K562 (cell line): ENCODE measurements around the gene C9.

Experiments used
- CBX1 ChIP-seq: sonication (generic); IDR thresholded peaks from 2 replicates; pipeline ENCODE4 v1.6.1; 2016; ENCODE audit warnings: antibody characterized with exemption, low read depth, mild to moderate bottlenecking
- ELF4 ChIP-seq: fragments of 450-650 bp; formaldehyde crosslinking; IDR thresholded peaks from 2 replicates; pipeline ENCODE4 v1.4.0; 2022; ENCODE audit warnings: missing genetic modification characterization
- LEF1 ChIP-seq: fragments of 450-650 bp; IDR thresholded peaks from 2 replicates; pipeline ENCODE4 v1.6.1; 2016; ENCODE audit warnings: mild to moderate bottlenecking
- MXI1 ChIP-seq: IDR thresholded peaks from 2 replicates; pipeline ENCODE4 v1.6.1; 2011; ENCODE audit warnings: low read depth, mild to moderate bottlenecking, improper control_type of control experiment, low read length
- NRF1 ChIP-seq, 2 experiments: fragments of 450-650 bp; IDR thresholded peaks in 1 of 2; conservative IDR thresholded peaks in 1 of 2; 2 replicates each; pipeline ENCODE4 v1.6.1; 2014; ENCODE audit warnings: mild to moderate bottlenecking in 2 of 2
- SNRNP70 ChIP-seq: fragments of 200-400 bp; formaldehyde crosslinking; optimal IDR thresholded peaks from 2 replicates; pipeline ENCODE3; 2017; ENCODE audit warnings: low read depth, low read length
- ZNF239 ChIP-seq: fragments of 250-450 bp; sonication (Bioruptor Pico); IDR thresholded peaks from 2 replicates; pipeline ENCODE4 v1.4.0; 2020; ENCODE audit warnings: mild to moderate bottlenecking
- ZZZ3 ChIP-seq: fragments of 450-650 bp; IDR thresholded peaks from 2 replicates; pipeline ENCODE4 v1.6.1; 2016; ENCODE audit warnings: antibody characterized with exemption, mild to moderate bottlenecking, moderate library complexity
- TF ChIP-seq, protein P1 (sequence below), 3 experiments: IDR thresholded peaks in 2 of 3; conservative IDR thresholded peaks in 1 of 3; 2 replicates each; pipeline ENCODE4 v1.5.1; 2011 to 2012; ENCODE audit warnings: low read length in 3 of 3, mild to moderate bottlenecking in 3 of 3, control low read depth in 2 of 3, improper control_type of control experiment in 1 of 3, inconsistent platforms in 1 of 3, low read depth in 1 of 3, mixed read lengths in 1 of 3, moderate library complexity in 1 of 3; ENCODE audit not compliant: insufficient read depth in 2 of 3
- TF ChIP-seq, protein P2 (sequence below), 3 experiments: fragments of 200-800 bp in 1 of 3; fragments of 250-450 bp in 1 of 3; fragments of 450-650 bp in 1 of 3; sonication (Bioruptor Pico) in 1 of 3; sonication (Bioruptor generic) in 1 of 3; formaldehyde crosslinking in 1 of 3; IDR thresholded peaks; 2 replicates each; pipeline versions ENCODE4 v1.6.1 to v1.8.0; 2016 to 2022; ENCODE audit warnings: mild to moderate bottlenecking in 2 of 3, missing genetic modification characterization in 2 of 3, missing compliant biosample characterization in 1 of 3, moderate library complexity in 1 of 3
- TF ChIP-seq, protein P3 (sequence below): sonication (generic); formaldehyde crosslinking; IDR thresholded peaks from 2 replicates; pipeline ENCODE4 v1.8.0; 2022; ENCODE audit warnings: mild to moderate bottlenecking, missing genetic modification reagents, borderline replicate concordance
- TF ChIP-seq, protein P4 (sequence below): sonication (generic); formaldehyde crosslinking; IDR thresholded peaks from 2 replicates; pipeline ENCODE4 v1.9.0; 2022; ENCODE audit warnings: mild to moderate bottlenecking, missing genetic modification reagents
- TF ChIP-seq, protein P5 (sequence below): sonication (generic); formaldehyde crosslinking; IDR thresholded peaks from 2 replicates; pipeline ENCODE4 v1.8.1; 2023; ENCODE audit warnings: mild to moderate bottlenecking, missing genetic modification reagents

DNA sequence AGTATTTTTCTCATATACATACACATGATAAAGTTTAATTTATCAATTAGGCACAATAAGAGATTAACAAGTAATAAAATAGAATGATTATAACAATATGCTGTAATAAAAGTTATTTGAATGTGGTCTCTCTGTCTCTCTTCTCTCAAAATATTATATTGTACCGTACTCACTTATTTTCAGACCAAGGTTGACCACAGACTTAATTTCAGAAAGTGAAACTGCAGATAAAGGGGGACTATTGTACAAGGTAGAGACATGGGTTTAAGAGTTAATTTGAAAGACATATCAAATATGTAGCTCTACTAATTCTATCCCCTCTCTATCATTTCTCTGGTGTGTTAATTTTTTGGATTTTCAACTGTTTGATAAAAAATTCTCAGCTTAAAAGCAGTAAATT is 20.0 kb upstream of the C9 start:
- no peak for TF ChIP-seq CBX1
- TF ChIP-seq, protein P1, sequence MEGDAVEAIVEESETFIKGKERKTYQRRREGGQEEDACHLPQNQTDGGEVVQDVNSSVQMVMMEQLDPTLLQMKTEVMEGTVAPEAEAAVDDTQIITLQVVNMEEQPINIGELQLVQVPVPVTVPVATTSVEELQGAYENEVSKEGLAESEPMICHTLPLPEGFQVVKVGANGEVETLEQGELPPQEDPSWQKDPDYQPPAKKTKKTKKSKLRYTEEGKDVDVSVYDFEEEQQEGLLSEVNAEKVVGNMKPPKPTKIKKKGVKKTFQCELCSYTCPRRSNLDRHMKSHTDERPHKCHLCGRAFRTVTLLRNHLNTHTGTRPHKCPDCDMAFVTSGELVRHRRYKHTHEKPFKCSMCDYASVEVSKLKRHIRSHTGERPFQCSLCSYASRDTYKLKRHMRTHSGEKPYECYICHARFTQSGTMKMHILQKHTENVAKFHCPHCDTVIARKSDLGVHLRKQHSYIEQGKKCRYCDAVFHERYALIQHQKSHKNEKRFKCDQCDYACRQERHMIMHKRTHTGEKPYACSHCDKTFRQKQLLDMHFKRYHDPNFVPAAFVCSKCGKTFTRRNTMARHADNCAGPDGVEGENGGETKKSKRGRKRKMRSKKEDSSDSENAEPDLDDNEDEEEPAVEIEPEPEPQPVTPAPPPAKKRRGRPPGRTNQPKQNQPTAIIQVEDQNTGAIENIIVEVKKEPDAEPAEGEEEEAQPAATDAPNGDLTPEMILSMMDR (IDR thresholded peaks at IDR 0.05 in 2 of 3, conservative IDR thresholded peaks at IDR 0.05 in 1 of 3; ENCODE audit: insufficient read depth in 2 of 3, low read depth in 1 of 3, low read length in 3 of 3), result no peak
- no peak for TF ChIP-seq ELF4
- TF ChIP-seq, protein P2, sequence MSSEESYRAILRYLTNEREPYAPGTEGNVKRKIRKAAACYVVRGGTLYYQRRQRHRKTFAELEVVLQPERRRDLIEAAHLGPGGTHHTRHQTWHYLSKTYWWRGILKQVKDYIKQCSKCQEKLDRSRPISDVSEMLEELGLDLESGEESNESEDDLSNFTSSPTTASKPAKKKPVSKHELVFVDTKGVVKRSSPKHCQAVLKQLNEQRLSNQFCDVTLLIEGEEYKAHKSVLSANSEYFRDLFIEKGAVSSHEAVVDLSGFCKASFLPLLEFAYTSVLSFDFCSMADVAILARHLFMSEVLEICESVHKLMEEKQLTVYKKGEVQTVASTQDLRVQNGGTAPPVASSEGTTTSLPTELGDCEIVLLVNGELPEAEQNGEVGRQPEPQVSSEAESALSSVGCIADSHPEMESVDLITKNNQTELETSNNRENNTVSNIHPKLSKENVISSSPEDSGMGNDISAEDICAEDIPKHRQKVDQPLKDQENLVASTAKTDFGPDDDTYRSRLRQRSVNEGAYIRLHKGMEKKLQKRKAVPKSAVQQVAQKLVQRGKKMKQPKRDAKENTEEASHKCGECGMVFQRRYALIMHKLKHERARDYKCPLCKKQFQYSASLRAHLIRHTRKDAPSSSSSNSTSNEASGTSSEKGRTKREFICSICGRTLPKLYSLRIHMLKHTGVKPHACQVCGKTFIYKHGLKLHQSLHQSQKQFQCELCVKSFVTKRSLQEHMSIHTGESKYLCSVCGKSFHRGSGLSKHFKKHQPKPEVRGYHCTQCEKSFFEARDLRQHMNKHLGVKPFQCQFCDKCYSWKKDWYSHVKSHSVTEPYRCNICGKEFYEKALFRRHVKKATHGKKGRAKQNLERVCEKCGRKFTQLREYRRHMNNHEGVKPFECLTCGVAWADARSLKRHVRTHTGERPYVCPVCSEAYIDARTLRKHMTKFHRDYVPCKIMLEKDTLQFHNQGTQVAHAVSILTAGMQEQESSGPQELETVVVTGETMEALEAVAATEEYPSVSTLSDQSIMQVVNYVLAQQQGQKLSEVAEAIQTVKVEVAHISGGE (CRISPR knock-in tag; IDR thresholded peaks at IDR 0.05), result no peak
- no peak for TF ChIP-seq MXI1
- TF ChIP-seq ZZZ3, result no peak
- TF ChIP-seq, protein P3, sequence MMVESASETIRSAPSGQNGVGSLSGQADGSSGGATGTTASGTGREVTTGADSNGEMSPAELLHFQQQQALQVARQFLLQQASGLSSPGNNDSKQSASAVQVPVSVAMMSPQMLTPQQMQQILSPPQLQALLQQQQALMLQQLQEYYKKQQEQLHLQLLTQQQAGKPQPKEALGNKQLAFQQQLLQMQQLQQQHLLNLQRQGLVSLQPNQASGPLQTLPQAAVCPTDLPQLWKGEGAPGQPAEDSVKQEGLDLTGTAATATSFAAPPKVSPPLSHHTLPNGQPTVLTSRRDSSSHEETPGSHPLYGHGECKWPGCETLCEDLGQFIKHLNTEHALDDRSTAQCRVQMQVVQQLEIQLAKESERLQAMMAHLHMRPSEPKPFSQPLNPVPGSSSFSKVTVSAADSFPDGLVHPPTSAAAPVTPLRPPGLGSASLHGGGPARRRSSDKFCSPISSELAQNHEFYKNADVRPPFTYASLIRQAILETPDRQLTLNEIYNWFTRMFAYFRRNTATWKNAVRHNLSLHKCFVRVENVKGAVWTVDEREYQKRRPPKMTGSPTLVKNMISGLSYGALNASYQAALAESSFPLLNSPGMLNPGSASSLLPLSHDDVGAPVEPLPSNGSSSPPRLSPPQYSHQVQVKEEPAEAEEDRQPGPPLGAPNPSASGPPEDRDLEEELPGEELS (CRISPR knock-in tag), result no peak
- TF ChIP-seq, protein P4, sequence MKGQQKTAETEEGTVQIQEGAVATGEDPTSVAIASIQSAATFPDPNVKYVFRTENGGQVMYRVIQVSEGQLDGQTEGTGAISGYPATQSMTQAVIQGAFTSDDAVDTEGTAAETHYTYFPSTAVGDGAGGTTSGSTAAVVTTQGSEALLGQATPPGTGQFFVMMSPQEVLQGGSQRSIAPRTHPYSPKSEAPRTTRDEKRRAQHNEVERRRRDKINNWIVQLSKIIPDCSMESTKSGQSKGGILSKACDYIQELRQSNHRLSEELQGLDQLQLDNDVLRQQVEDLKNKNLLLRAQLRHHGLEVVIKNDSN (CRISPR knock-in tag), result no peak
- TF ChIP-seq, protein P5, sequence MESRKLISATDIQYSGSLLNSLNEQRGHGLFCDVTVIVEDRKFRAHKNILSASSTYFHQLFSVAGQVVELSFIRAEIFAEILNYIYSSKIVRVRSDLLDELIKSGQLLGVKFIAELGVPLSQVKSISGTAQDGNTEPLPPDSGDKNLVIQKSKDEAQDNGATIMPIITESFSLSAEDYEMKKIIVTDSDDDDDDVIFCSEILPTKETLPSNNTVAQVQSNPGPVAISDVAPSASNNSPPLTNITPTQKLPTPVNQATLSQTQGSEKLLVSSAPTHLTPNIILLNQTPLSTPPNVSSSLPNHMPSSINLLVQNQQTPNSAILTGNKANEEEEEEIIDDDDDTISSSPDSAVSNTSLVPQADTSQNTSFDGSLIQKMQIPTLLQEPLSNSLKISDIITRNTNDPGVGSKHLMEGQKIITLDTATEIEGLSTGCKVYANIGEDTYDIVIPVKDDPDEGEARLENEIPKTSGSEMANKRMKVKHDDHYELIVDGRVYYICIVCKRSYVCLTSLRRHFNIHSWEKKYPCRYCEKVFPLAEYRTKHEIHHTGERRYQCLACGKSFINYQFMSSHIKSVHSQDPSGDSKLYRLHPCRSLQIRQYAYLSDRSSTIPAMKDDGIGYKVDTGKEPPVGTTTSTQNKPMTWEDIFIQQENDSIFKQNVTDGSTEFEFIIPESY, result no peak
- TF ChIP-seq SNRNP70, result no peak
- TF ChIP-seq NRF1 (conservative IDR thresholded peaks at IDR 0.05 in 1 of 2, IDR thresholded peaks at IDR 0.05 in 1 of 2), result no peak
- no peak for TF ChIP-seq ZNF239 (CRISPR knock-in tag)
- no peak for TF ChIP-seq LEF1
